PC-3 (cell line): Measurements from ENCODE around the gene CGB2.

ENCODE experiments used
- CTCF ChIP-seq: fragments of 300-600 bp; sonication (generic); conservative IDR thresholded peaks from 2 replicates; pipeline ENCODE4 v1.5.1; 2017; ENCODE audit warnings: antibody characterized with exemption, low read depth, mild to moderate bottlenecking, low read length
- EZH2 ChIP-seq: fragments of 300-600 bp; sonication (generic); IDR thresholded peaks from one replicate; pipeline ENCODE4 v1.6.1; 2017; ENCODE audit warnings: antibody characterized with exemption, mild to moderate bottlenecking, low read length; ENCODE audit not compliant: unreplicated experiment

- TF ChIP-seq EZH2 (no peak), CTCF (no peak)
Measured at GRCh38 chr19:49058562-49058961, 26.9 kb downstream of the CGB2 start.
